Activated naive CD4-positive, alpha-beta T cell treated with anti-CD3 and anti-CD28 coated beads for 36 hours (primary cell): ENCODE results near the gene NUDCD3. TPM values are rescaled to one million over a fixed set of nuclear protein-coding genes. Genes with fewer than 3 reads are reported as not detected.
A peak's percentile ranks its signal among the peaks of the same experiment; 100 is the strongest.
"Not testable (repeated sequence)": the region's sequence is repeated elsewhere in the genome, so short reads cannot be mapped to it uniquely, and the experiment has no call there.

Experiments used
- CTCF ChIA-PET: fragments of 350-600 bp; sonication (Branson Sonifier 250); formaldehyde crosslinking; loops from one replicate; lab custom pipeline; 2021; ENCODE audit warnings: antibody characterized with exemption; lab: Charles Lee
- DNase-seq: peaks from one replicate; pipeline ENCODE4 v3.0.0-alpha.2; 2020
- H3K27ac Mint-ChIP-seq: one replicate; pipeline ENCODE4 v1.8.0; 2021; ENCODE audit warnings: mild to moderate bottlenecking, mixed read lengths
- H3K27me3 Mint-ChIP-seq: one replicate; pipeline ENCODE4 v1.8.0; 2021; ENCODE audit warnings: low read depth, mixed read lengths
- H3K36me3 Mint-ChIP-seq: one replicate; pipeline ENCODE4 v1.8.0; 2021; ENCODE audit warnings: low read depth, mixed read lengths
- H3K4me1 Mint-ChIP-seq: one replicate; pipeline ENCODE4 v1.8.0; 2021; ENCODE audit warnings: low read depth, mixed read lengths
- H3K4me3 Mint-ChIP-seq: one replicate; pipeline ENCODE4 v1.8.0; 2021; ENCODE audit warnings: mild to moderate bottlenecking, moderate library complexity, mixed read lengths
- H3K9me3 Mint-ChIP-seq: one replicate; pipeline ENCODE4 v1.8.0; 2021; ENCODE audit warnings: mixed read lengths
- intact Hi-C: fragments of 100-400 bp; cut with micrococcal nuclease; formaldehyde crosslinking; loops from one replicate; pipeline ENCODE4 v1.15.1; 2023
- total RNA-seq, 2 experiments: library from RNA; stranded (reverse); gene quantifications; one replicate each; pipeline ENCODE4 v1.2.3, GENCODE V29; 2021

Gene NUDCD3
- total RNA-seq, 2 experiments from 2014 or later: 81.1 to 81.8 TPM

DNA sequence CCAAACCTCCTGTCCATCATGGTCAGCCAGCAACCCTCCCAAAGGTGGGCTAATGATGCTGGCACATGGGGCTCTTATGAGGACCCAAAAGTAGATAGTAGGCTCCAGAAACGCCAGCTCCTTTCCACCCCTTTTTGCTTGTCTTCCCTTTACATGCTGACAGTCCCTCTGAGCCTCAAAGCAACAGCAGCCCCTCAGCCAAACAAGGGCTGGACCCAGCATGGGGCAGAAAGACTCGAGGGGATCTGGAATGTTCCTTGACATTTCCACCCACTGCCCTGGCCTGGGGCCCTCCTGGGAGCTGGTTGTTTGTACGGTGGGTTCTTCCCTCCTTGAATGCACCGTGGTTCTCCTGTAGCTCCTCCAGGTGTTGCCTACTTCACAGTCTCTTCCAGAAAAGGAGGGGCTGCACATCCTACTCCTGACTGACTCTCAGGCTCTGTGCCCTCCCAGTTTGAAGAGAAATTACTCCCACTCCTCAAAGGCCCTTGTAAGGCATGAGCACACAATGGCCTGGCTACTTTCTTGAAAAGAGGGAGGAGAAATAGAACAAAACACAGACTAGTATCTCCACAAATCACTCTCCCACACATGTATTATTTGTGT, 21.5 kb upstream of the NUDCD3 start:
- intact Hi-C loops: no loop called here
- Mint-ChIP-seq H3K36me3 (peaks cover 1% of the 10 kb centered on the region), H3K27ac (no peak overlapping the region), H3K4me3 (no peak overlapping the region), H3K27me3 (peaks cover 5% of the 10 kb centered on the region), H3K9me3 (peaks cover 7% of the 10 kb centered on the region), H3K4me1 (peaks cover 14% of the 10 kb centered on the region)
- CTCF ChIA-PET: no interaction called here
- DNase-seq: no peak

DNA sequence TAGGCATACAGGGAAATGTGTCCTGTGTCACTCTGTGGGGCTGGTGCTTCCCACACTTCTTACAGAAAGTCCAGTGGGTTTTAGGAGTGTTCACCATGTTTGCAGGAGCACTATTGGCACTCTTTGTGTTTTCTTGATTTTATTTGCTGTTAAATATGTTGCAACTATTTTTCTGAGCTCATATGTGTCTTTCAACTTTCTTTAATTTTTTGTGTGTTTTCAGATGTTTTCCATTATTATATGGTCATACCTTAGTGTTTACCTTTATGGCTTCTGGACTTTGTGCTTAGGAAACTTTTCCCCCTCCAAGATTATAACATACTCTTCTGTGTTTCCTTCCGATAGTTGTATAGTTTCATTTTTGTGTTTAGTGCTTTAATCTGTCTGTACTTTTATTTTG, 20.8 kb upstream of the NUDCD3 start:
- H3K4me1 Mint-ChIP-seq: peaks cover 14% of the 10 kb centered on the region
- CTCF ChIA-PET: no interaction called here
- H3K27me3 Mint-ChIP-seq: peaks cover 5% of the 10 kb centered on the region
- no peak overlapping the region for H3K4me3 Mint-ChIP-seq
- intact Hi-C loops: no loop called here
- H3K9me3 Mint-ChIP-seq: peaks cover 12% of the 10 kb centered on the region
- H3K27ac Mint-ChIP-seq: no peak overlapping the region
- H3K36me3 Mint-ChIP-seq: peaks cover 2% of the 10 kb centered on the region
- DNase-seq: no peak

DNA sequence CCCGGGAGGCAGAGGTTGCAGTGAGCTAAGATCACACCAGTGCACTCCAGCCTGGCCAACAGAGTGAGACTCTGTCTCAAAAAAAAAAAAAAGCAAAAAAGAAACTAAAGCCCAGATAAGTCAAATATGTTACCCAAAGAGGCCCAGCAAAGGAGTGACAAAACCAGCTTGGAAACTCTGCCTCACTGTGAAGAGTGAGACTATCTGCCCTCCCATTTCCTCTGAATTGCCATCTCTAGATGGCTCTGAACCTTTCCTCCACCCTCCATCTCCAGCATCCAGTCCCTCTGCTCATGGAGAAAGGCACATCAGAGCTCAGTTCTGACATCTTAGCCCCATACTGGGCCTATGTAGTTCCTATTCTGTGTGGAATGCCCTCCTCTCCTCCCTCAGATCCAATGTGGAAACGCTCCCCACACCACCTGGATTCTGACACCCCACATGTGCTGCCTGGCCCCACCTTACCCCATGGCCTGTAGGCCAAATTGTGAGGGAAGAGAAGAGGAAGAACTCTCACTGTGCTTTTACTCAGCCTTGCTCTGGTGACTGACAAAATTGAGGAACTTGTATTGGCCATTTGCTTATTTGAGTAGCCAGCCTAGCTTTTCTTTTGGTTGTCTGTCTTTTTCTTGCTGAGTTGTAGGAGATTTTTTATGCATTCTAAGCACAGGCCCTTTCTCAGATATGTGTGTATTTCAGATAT, 18.0 kb upstream of the NUDCD3 start:
- intact Hi-C loops: loop anchor here (5.0 kb wide), 1 partner anchor 39 kb away; no protein-coding TSS in a partner anchor
- Mint-ChIP-seq H3K36me3 (peaks cover 2% of the 10 kb centered on the region), H3K27ac (peak overlapping the region; percentile 0), H3K4me1 (peaks cover 16% of the 10 kb centered on the region), H3K9me3 (peaks cover 16% of the 10 kb centered on the region), H3K27me3 (peaks cover 5% of the 10 kb centered on the region), H3K4me3 (no peak overlapping the region)
- CTCF ChIA-PET: interaction anchor here (0.6 kb wide), 1 partner anchor 8 kb away, joined by 5 read pairs; no protein-coding TSS in a partner anchor
- DNase-seq: peak; percentile 44

DNA sequence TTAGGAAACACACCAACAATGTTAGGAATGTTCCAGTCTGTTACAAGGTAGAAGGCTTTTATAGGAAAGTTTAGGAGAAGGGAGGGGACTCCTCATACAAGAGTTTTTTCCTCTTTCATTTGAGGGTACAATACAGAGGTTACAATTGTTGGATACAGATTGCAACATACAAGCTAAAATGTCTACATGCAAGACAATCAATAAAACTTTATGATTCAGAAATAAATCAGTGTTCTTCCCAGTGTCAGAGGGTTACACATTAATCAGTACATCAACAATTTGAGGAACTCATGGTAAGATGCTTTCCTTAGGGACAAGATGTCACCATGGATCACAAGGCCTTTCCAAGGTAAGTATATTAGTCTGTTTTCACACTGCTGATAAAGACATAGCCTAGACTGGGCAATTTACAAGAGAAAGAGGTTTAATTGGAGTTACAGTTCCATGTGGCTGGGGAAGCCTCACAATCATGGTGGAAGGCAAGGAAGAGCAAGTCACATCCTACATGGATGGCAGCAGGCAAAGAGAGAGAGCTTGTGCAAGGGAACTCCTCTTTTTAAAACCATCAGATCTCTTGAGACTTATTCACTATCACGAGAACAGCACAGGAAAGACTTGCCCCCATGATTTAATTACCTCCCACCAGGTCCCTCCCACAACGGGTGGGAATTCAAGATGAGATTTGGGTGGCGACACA, 16.3 kb upstream of the NUDCD3 start:
- H3K4me1 Mint-ChIP-seq: peaks cover 16% of the 10 kb centered on the region
- H3K4me3 Mint-ChIP-seq, H3K27ac Mint-ChIP-seq, DNase-seq, H3K36me3 Mint-ChIP-seq, H3K27me3 Mint-ChIP-seq: not testable (repeated sequence)
- CTCF ChIA-PET: interaction anchor here (0.6 kb wide), 1 partner anchor 229 kb away, joined by 4 read pairs; no protein-coding TSS in a partner anchor
- intact Hi-C loops: loop anchor here (5.0 kb wide), 1 partner anchor 41 kb away; no protein-coding TSS in a partner anchor
- peaks cover 16% of the 10 kb centered on the region for H3K9me3 Mint-ChIP-seq

DNA sequence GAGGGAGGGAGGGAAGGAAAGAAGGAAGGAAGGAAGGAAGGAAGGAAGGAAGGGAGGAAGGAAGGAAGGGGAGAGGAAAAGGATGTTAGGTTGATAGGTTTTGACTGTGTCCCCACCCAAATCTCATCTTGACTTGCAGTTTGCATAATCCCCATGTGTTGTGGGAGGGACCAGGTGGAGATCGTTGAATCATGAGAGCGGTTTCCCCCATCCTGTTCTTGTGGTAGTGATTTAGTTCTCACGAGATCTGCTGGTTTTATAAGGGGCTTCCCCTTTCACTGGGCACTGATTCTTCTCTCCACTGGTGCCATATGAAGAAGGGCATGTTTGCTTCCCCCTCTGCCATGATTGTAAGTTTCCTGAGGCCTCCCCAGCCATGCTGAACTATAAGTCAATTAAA, 15.1 kb upstream of the NUDCD3 start:
- CTCF ChIA-PET: no interaction called here
- intact Hi-C loops: loop anchor here (5.0 kb wide), 1 partner anchor 42 kb away; no protein-coding TSS in a partner anchor
- peaks cover 2% of the 10 kb centered on the region for H3K36me3 Mint-ChIP-seq
- H3K4me1 Mint-ChIP-seq: peaks cover 16% of the 10 kb centered on the region
- no peak overlapping the region for H3K27ac Mint-ChIP-seq
- H3K4me3 Mint-ChIP-seq: no peak overlapping the region
- peaks cover 15% of the 10 kb centered on the region for H3K9me3 Mint-ChIP-seq
- DNase-seq: peak; percentile 35
- peaks cover 2% of the 10 kb centered on the region for H3K27me3 Mint-ChIP-seq

DNA sequence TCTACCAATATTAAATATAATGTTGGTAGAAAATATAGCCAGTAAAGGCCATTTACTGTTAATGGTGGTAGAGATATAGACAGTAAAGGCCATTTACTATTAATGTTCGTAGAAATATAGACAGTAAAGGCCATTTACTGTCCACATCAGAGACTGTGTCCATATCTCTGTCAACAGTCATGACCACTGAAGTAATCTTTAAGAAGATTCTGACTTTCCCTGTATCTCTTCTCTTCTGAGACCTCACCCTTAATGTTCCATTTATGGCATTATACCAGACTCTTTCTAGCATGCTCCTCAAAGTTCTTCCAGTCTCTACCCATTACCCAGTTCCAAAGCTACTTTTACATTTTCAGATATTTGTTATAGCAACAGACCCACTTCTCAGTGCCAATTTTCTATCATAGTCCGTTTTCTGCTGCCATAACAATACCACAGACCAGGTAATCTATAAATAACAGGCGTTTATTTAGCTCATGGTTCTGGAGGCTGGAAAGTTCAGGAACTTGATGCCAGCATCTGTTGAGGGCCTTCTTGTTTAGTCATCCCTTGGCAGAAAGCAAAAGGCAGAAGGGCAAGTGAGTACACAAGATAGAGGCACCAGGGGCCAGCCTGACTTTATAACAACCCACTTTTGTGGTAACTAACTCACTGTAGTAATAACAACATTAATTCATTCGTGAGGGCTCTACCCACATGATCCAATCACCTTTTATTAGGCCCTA, 7.9 kb upstream of the NUDCD3 start:
- CTCF ChIA-PET: interaction anchor here (0.6 kb wide), 1 partner anchor 37 kb away, joined by 5 read pairs; no protein-coding TSS in a partner anchor
- Mint-ChIP-seq H3K27ac (no peak overlapping the region), H3K4me1 (no peaks in the 10 kb centered on the region), H3K4me3 (no peak overlapping the region), H3K36me3 (no peaks in the 10 kb centered on the region), H3K27me3 (no peaks in the 10 kb centered on the region), H3K9me3 (no peaks in the 10 kb centered on the region)
- intact Hi-C loops: no loop called here
- no peak for DNase-seq

DNA sequence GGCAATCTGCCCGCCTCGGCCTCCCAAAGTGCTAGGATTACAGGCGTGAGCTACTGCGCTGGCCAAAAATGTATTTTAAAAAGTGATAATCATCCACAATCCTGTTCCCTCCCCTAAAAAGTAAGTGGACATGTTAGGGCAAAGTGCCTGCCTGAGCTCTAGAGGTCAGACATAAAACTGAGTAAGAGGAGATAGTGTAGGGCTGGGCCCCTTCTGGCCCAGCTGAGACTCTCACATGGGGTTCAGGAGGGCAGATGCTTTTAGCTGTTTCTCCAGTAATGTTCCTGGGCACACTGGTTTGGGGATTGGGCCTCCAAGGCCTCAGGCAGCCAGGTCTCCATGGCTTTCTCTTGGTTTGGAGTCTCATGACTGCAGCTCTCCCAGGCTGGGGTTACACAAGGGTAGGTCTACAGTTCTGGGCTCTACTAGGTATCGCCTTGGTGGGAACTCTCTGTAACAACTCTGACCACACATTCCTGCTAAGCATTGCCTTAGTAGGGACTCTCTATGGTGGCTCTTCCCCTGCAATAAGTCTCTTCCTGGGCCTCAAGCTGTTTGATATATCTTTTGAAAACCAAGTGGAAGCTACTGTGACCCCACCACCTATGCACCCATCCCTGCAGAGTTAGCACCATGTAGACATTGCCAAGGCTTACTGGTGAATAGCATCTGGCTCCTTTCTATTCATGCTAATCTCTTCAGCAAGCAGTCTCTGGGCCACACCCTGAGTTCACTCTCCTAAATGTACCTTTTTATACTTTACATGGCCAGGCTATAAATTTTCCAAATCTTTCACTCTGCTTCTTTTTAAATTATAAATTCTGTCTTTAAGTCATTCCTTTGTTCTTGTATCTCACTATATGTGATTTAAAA, 6.9 kb upstream of the NUDCD3 start:
- CTCF ChIA-PET: interaction anchor here (0.9 to 1.2 kb wide), 2 partner anchors 25 to 68 kb away, joined by 3 read pairs; no protein-coding TSS in a partner anchor
- no peak overlapping the region for H3K27ac Mint-ChIP-seq
- no peak for DNase-seq
- no peaks in the 10 kb centered on the region for H3K27me3 Mint-ChIP-seq
- no peak overlapping the region for H3K4me3 Mint-ChIP-seq
- intact Hi-C loops: no loop called here
- H3K9me3 Mint-ChIP-seq: no peaks in the 10 kb centered on the region
- no peaks in the 10 kb centered on the region for H3K4me1 Mint-ChIP-seq
- no peaks in the 10 kb centered on the region for H3K36me3 Mint-ChIP-seq

DNA sequence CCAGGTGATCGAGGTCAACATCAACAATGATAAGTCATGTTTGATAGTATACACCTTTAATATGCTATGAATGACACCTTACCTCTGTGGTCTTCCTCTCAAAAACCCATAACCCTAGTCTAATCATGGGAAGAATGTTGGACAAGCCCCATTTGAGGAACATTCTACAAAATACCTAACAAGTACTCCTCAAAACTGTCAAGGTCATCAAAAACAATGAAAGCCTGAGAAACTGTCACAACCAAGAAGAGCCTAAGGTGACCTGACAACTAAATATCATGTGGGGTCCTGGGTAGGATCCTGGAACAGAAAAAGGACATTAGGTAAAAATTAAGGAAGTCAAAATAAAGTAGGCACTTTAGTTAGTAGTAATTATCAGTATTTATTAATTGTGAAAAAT, 5.9 kb upstream of the NUDCD3 start:
- H3K36me3 Mint-ChIP-seq: no peaks in the 10 kb centered on the region
- no peaks in the 10 kb centered on the region for H3K9me3 Mint-ChIP-seq

DNA sequence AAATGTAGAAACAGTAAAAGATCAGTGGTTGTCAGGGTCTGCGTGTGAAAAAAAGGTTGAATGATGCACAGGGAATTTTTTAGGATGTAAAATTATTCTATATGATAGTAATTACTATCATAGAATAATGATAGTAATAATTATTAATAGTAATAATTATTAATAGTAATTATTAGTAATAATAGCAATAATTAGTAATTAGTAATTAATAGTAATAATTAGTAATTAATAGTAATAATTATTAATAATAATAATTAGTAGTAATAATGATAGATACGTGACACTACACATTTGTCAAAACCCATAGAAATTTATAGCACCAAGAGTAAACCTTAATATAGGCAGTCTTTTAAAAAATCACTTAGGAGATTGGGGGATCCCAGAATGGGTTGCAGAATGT, 4.5 kb upstream of the NUDCD3 start:
- H3K27ac Mint-ChIP-seq: no peak overlapping the region
- no peaks in the 10 kb centered on the region for H3K27me3 Mint-ChIP-seq
- H3K36me3 Mint-ChIP-seq: no peaks in the 10 kb centered on the region
- intact Hi-C loops: loop anchor here (5.0 kb wide), 1 partner anchor 238 kb away; no protein-coding TSS in a partner anchor
- no peak for DNase-seq
- no peak overlapping the region for H3K4me3 Mint-ChIP-seq
- CTCF ChIA-PET: interaction anchor here (1.7 kb wide), 1 partner anchor 71 kb away, joined by 4 read pairs; no protein-coding TSS in a partner anchor
- H3K9me3 Mint-ChIP-seq: no peaks in the 10 kb centered on the region
- peaks cover 6% of the 10 kb centered on the region for H3K4me1 Mint-ChIP-seq

More for the DNA sequence above, 5.9 kb upstream of the NUDCD3 start:
- H3K4me3 Mint-ChIP-seq: no peak overlapping the region
- intact Hi-C loops: no loop called here
- no peaks in the 10 kb centered on the region for H3K27me3 Mint-ChIP-seq
- CTCF ChIA-PET: interaction anchor here (1.2 kb wide), 1 partner anchor 69 kb away, joined by 3 read pairs; no protein-coding TSS in a partner anchor
- H3K27ac Mint-ChIP-seq: no peak overlapping the region
- peaks cover under 1% of the 10 kb centered on the region for H3K4me1 Mint-ChIP-seq
- DNase-seq: no peak

DNA sequence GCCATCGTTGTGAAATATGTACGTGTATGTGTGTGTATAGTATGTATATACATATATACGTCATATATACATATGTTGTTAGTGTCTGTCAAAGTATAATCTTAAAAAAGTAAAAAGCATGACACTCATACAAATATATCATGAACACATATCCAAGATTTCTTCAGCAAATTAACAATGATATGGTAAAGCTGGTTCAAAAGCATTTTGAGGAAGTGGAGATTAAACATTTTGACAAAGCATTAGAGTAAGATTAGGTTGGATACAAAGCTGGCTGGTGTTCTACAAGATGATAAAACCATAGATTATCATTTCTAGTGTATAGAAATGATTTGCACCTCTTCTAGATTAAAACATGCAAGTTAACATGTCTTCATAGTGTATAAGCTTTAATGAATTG, 771 bp upstream of the NUDCD3 start:
- no peaks in the 10 kb centered on the region for H3K27me3 Mint-ChIP-seq
- H3K9me3 Mint-ChIP-seq: no peaks in the 10 kb centered on the region
- intact Hi-C loops: loop anchor here (2.0 to 5.0 kb wide), 6 partner anchors 82 to 408 kb away; partner anchors contain the start of genes DDX56, POLM, PPIA and YKT6
- CTCF ChIA-PET: interaction anchor here (0.5 to 2.6 kb wide), 8 partner anchors 11 to 841 kb away, joined by 3 to 7 read pairs (median 3); no protein-coding TSS in a partner anchor
- H3K4me3 Mint-ChIP-seq: peak overlapping the region; percentile 85
- H3K27ac Mint-ChIP-seq: peak overlapping the region; percentile 94
- peaks cover 11% of the 10 kb centered on the region for H3K36me3 Mint-ChIP-seq
- no peak for DNase-seq
- peaks cover 35% of the 10 kb centered on the region for H3K4me1 Mint-ChIP-seq

DNA sequence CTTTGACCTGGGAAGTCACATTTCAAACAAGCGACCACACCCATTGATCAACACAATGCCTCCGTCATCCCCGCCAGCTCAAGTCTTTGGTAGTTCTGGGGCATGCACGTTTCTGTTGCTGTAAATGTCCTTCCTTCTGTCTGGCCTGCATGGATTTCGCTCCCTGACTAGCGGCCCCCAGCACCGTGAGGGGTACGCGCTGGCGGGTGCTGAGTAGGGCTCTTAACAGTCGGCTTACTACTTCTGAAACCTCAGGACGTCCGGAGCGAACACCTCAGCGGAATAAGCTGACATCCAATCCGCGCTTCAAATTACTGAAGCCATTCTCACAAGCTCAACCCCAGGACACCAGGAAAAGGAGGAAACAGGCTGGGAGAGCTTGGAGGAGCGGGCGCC, 505 bp downstream of the NUDCD3 start:
- DNase-seq: peak; percentile 39
- intact Hi-C loops: loop anchor here (1.0 to 5.0 kb wide), 9 partner anchors 29 to 407 kb away; partner anchors contain the start of genes DDX56, H2AZ2, POLM and PPIA
- Mint-ChIP-seq H3K27ac (peak overlapping the region; percentile 94), H3K4me3 (peak overlapping the region; percentile 85), H3K4me1 (peaks cover 45% of the 10 kb centered on the region), H3K9me3 (no peaks in the 10 kb centered on the region), H3K27me3 (no peaks in the 10 kb centered on the region), H3K36me3 (peaks cover 14% of the 10 kb centered on the region)
- CTCF ChIA-PET: interaction anchor here (0.7 to 2.6 kb wide), 8 partner anchors 10 to 249 kb away, joined by 3 to 9 read pairs (median 4); no protein-coding TSS in a partner anchor
